H9 (cell line): Measurements from ENCODE around the gene AFMID. TPM values are rescaled to one million over a fixed set of nuclear protein-coding genes. Genes with fewer than 3 reads are reported as not detected.

Experiments used
- DNase-seq: peaks from one replicate; pipeline ENCODE4 v3.0.0-alpha.2; 2017
- H2AFZ ChIP-seq: one replicate; pipeline ENCODE4 v1.6.1; 2013; ENCODE audit warnings: mild to moderate bottlenecking, low read length, control low read depth, moderate library complexity
- H2AK5ac ChIP-seq: 2 replicates; pipeline ENCODE4 v1.6.1; 2013; ENCODE audit warnings: low read length, control low read depth, mixed read lengths; ENCODE audit not compliant: insufficient read length
- H2BK120ac ChIP-seq: one replicate; pipeline ENCODE4 v1.6.1; 2013; ENCODE audit warnings: low read depth, mild to moderate bottlenecking, low read length, control low read depth, inconsistent platforms; ENCODE audit not compliant: poor library complexity, severe bottlenecking
- H2BK12ac ChIP-seq: 2 replicates; pipeline ENCODE4 v1.6.1; 2013; ENCODE audit warnings: low read length, control low read depth, mixed read lengths, low read depth; ENCODE audit not compliant: insufficient read length
- H2BK15ac ChIP-seq: 2 replicates; pipeline ENCODE4 v1.6.1; 2013; ENCODE audit warnings: low read depth, low read length, control low read depth
- H2BK20ac ChIP-seq: one replicate; pipeline ENCODE4 v1.6.1; 2013; ENCODE audit warnings: low read depth, mild to moderate bottlenecking, low read length, control low read depth, inconsistent platforms; ENCODE audit not compliant: poor library complexity, severe bottlenecking
- H2BK5ac ChIP-seq: 2 replicates; pipeline ENCODE4 v1.6.1; 2013; ENCODE audit warnings: low read length, control low read depth, mixed read lengths; ENCODE audit not compliant: insufficient read length
- H3K14ac ChIP-seq: 2 replicates; pipeline ENCODE4 v1.6.1; 2013; ENCODE audit warnings: low read length, control low read depth; ENCODE audit not compliant: insufficient read depth
- H3K18ac ChIP-seq: 2 replicates; pipeline ENCODE4 v1.6.1; 2013; ENCODE audit warnings: low read depth, mild to moderate bottlenecking, mixed read lengths, low read length, control low read depth; ENCODE audit not compliant: insufficient read length
- H3K23ac ChIP-seq: 2 replicates; pipeline ENCODE4 v1.6.1; 2013; ENCODE audit warnings: low read length, control low read depth, mixed read lengths, low read depth; ENCODE audit not compliant: insufficient read length
- H3K23me2 ChIP-seq: 2 replicates; pipeline ENCODE4 v1.6.1; 2013; ENCODE audit warnings: low read depth, mild to moderate bottlenecking, mixed read lengths, low read length, control low read depth; ENCODE audit not compliant: insufficient read length, poor library complexity, severe bottlenecking
- H3K27ac ChIP-seq: 2 replicates; pipeline ENCODE4 v1.5.1; 2013; ENCODE audit warnings: low read length, control low read depth, mixed read lengths, low read depth; ENCODE audit not compliant: insufficient read length
- H3K27me3 ChIP-seq: 2 replicates; pipeline ENCODE4 v1.6.1; 2013; ENCODE audit warnings: low read length, control low read depth, inconsistent platforms; ENCODE audit not compliant: insufficient read depth
- H3K4ac ChIP-seq: 2 replicates; pipeline ENCODE4 v1.6.1; 2013; ENCODE audit warnings: low read depth, mild to moderate bottlenecking, control low read depth, inconsistent platforms, low read length, moderate library complexity
- H3K4me1 ChIP-seq: 2 replicates; pipeline ENCODE4 v1.6.1; 2013; ENCODE audit warnings: low read length, control low read depth, inconsistent platforms; ENCODE audit not compliant: insufficient read depth
- H3K4me2 ChIP-seq: 2 replicates; pipeline ENCODE4 v1.6.1; 2013; ENCODE audit warnings: low read length, control low read depth, mixed read lengths; ENCODE audit not compliant: insufficient read length, insufficient read depth
- H3K56ac ChIP-seq: 2 replicates; pipeline ENCODE4 v1.6.1; 2013; ENCODE audit warnings: low read depth, mild to moderate bottlenecking, mixed read lengths, low read length, control low read depth; ENCODE audit not compliant: insufficient read length
- H3K79me1 ChIP-seq: 2 replicates; pipeline ENCODE4 v1.6.1; 2013; ENCODE audit warnings: low read depth, mild to moderate bottlenecking, moderate library complexity, low read length, control low read depth, inconsistent platforms; ENCODE audit not compliant: insufficient read depth, poor library complexity, severe bottlenecking
- H3K79me2 ChIP-seq: 2 replicates; pipeline ENCODE4 v1.6.1; 2013; ENCODE audit warnings: low read length, control low read depth, inconsistent platforms; ENCODE audit not compliant: insufficient read depth
- H3K9ac ChIP-seq: 2 replicates; pipeline ENCODE4 v1.6.1; 2013; ENCODE audit warnings: low read length, control low read depth, mixed read lengths; ENCODE audit not compliant: insufficient read length; ENCODE audit errors: extremely low read depth
- H3K9me3 ChIP-seq: one replicate; pipeline ENCODE4 v1.6.1; 2013; ENCODE audit warnings: low read depth, low read length, inconsistent platforms; ENCODE audit not compliant: control insufficient read depth
- H3T11ph ChIP-seq: one replicate; pipeline ENCODE4 v1.6.1; 2013; ENCODE audit warnings: mild to moderate bottlenecking, low read length, control low read depth, inconsistent platforms
- H4K20me1 ChIP-seq: one replicate; pipeline ENCODE4 v1.6.1; 2013; ENCODE audit not compliant: control insufficient read depth, insufficient read length, insufficient read depth
- H4K5ac ChIP-seq: 2 replicates; pipeline ENCODE4 v1.6.1; 2013; ENCODE audit warnings: low read depth, mild to moderate bottlenecking, mixed read lengths, low read length, control low read depth; ENCODE audit not compliant: insufficient read length
- H4K8ac ChIP-seq: replicated peaks from 2 replicates; pipeline ENCODE4 v1.6.1; 2013; ENCODE audit warnings: low read length, control low read depth, mixed read lengths, low read depth; ENCODE audit not compliant: insufficient read length
- H4K91ac ChIP-seq: 2 replicates; pipeline ENCODE4 v1.6.1; 2013; ENCODE audit warnings: low read depth, mild to moderate bottlenecking, moderate library complexity, mixed read lengths, low read length, control low read depth; ENCODE audit not compliant: insufficient read length
- H3K27ac Mint-ChIP-seq, 3 experiments: 2 replicates in 2 of 3; 3 replicates in 1 of 3; pipeline ENCODE4 v1.8.0; 2020 to 2021; ENCODE audit warnings: mixed read lengths in 3 of 3, mild to moderate bottlenecking in 1 of 3, moderate library complexity in 1 of 3
- H3K27me3 Mint-ChIP-seq: 2 replicates; pipeline ENCODE4 v1.8.0; 2021; ENCODE audit warnings: low read depth, mild to moderate bottlenecking, moderate library complexity, mixed read lengths
- H3K36me3 Mint-ChIP-seq, 3 experiments: 2 replicates in 2 of 3; 3 replicates in 1 of 3; pipeline ENCODE4 v1.8.0; 2020 to 2021; ENCODE audit warnings: low read depth in 3 of 3, mixed read lengths in 3 of 3; ENCODE audit not compliant: insufficient read depth in 1 of 3
- H3K4me1 Mint-ChIP-seq, 2 experiments: 2 replicates each; pipeline ENCODE4 v1.8.0; 2020; ENCODE audit warnings: mixed read lengths in 2 of 2
- H3K4me3 Mint-ChIP-seq, 2 experiments: 2 replicates in 1 of 2; 3 replicates in 1 of 2; pipeline ENCODE4 v1.8.0; 2020 to 2021; ENCODE audit warnings: mild to moderate bottlenecking in 2 of 2, mixed read lengths in 2 of 2, moderate library complexity in 1 of 2
- H3K9me3 Mint-ChIP-seq, 2 experiments: 2 replicates in 1 of 2; 3 replicates in 1 of 2; pipeline ENCODE4 v1.8.0; 2020; ENCODE audit warnings: mild to moderate bottlenecking in 2 of 2, mixed read lengths in 2 of 2, moderate library complexity in 1 of 2
- WGBS: extraction: QIAGEN DNeasy Blood & Tissue Kit; methylation state at CpG from one replicate; pipeline ENCODE4 v1.1.7; 2013; ENCODE audit warnings: missing lambda C conversion rate, low lambda C conversion rate, mixed read lengths; ENCODE audit not compliant: insufficient read length; ENCODE audit errors: extremely low coverage; 5-methylcytosine and 5-hydroxymethylcytosine counted together
- total RNA-seq: library from RNA; stranded (reverse); gene quantifications from 2 replicates; pipeline ENCODE4 v1.2.1, GENCODE V29; 2021
- TF ChIP-seq, protein P1 (sequence below): fragments of 200-600 bp; sonication (generic); conservative IDR thresholded peaks from 3 replicates; pipeline ENCODE4 v1.8.0; 2021; ENCODE audit warnings: antibody characterized with exemption, mild to moderate bottlenecking

AFMID gene
- total RNA-seq, 1 experiment from 2014 or later = 64.1 TPM

DNA sequence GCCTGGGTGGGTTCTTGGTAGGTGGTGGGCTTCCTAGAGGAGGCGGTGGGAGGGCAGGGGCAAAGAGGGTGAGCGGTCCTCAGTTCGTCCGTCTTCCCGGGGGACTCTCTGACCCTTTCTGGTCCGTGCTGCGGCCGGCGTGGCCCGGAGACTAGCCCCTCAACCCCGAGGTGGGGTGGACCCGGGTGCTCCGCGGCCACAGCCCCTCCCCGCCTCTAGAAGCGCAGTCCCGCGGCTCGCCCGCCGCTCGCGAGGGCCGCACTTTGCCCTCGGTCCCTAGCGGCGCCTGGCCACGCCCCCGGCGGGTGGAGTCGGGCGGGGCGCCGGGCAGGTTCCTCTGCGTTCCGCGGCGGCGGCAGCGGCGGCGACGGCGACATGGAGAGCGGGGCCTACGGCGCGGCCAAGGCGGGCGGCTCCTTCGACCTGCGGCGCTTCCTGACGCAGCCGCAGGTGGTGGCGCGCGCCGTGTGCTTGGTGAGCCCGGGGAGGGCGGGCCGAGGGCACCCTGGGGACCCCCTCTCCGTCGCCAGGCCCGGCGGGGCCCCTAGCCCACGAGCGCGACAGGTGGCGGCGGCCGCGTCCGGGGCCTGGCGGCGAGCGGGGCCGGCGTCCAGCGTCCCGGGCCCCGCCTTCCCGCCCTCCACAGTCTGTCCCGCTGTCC lies 18.8 kb upstream of the AFMID start, which contains the start of gene SYNGR2:
Gene SYNGR2, plus strand, starts transcription at position 340 of the 661 bp plus-strand sequence. Its CDS starts 36 bp downstream, at position 376.
- Histone ChIP-seq H2AFZ (no peak within 1 kb of the TSS), H3K79me1 (no peaks in the 10 kb centered on the region), H3K4me1 (no peaks in the 10 kb centered on the region; the same call in 1 of the 2 replicates), H4K5ac (no peak within 1 kb of the TSS), H3K79me2 (no peaks in the 10 kb centered on the region), H3K23ac (no peak within 1 kb of the TSS), H3K4me2 (peak within 1 kb of the TSS; percentile 17), H2BK5ac (no peak within 1 kb of the TSS), H4K91ac (no peak within 1 kb of the TSS), H2BK12ac (no peak within 1 kb of the TSS), H3K18ac (peak within 1 kb of the TSS; percentile 16), H3K14ac (peak within 1 kb of the TSS; percentile 2), H3K4ac (no peak within 1 kb of the TSS), H3K9ac (no peak within 1 kb of the TSS), H3K23me2 (no peaks in the 10 kb centered on the region), H2BK15ac (no peak within 1 kb of the TSS), H3K56ac (no peak within 1 kb of the TSS), H4K8ac (no peak within 1 kb of the TSS), H3K27ac (no peak within 1 kb of the TSS), H2BK120ac (no peak within 1 kb of the TSS), H4K20me1 (peaks cover 4% of the 10 kb centered on the region), H3K9me3 (no peaks in the 10 kb centered on the region), H3K27me3 (no peaks in the 10 kb centered on the region), H3T11ph (no peak within 1 kb of the TSS), H2BK20ac (no peak within 1 kb of the TSS), H2AK5ac (no peak within 1 kb of the TSS)
- Mint-ChIP-seq H3K36me3 (peaks cover 1 to 22% (median 9%) of the 10 kb centered on the region in 3 experiments), H3K4me3 (peak within 1 kb of the TSS; percentile 73 to 79), H3K27me3 (no peaks in the 10 kb centered on the region; the same call in 1 of the 2 replicates), H3K4me1 (peaks cover 29 to 43% of the 10 kb centered on the region in 2 experiments), H3K9me3 (no peaks in the 10 kb centered on the region), H3K27ac (no peak within 1 kb of the TSS)
- WGBS = no CpG with 5 or more reads among the region's 84 CpGs
- TF ChIP-seq, protein P1, sequence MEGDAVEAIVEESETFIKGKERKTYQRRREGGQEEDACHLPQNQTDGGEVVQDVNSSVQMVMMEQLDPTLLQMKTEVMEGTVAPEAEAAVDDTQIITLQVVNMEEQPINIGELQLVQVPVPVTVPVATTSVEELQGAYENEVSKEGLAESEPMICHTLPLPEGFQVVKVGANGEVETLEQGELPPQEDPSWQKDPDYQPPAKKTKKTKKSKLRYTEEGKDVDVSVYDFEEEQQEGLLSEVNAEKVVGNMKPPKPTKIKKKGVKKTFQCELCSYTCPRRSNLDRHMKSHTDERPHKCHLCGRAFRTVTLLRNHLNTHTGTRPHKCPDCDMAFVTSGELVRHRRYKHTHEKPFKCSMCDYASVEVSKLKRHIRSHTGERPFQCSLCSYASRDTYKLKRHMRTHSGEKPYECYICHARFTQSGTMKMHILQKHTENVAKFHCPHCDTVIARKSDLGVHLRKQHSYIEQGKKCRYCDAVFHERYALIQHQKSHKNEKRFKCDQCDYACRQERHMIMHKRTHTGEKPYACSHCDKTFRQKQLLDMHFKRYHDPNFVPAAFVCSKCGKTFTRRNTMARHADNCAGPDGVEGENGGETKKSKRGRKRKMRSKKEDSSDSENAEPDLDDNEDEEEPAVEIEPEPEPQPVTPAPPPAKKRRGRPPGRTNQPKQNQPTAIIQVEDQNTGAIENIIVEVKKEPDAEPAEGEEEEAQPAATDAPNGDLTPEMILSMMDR = no peak
- DNase-seq = peak; percentile 93
